Omental fat pad (tissue), 4 donors: ENCODE data around the gene MPL. TPM values are rescaled to one million over a fixed set of nuclear protein-coding genes. Genes with fewer than 3 reads are reported as not detected.

Experiments used
- ATAC-seq: fragments of 150-250 bp; one replicate; pipeline ENCODE4 v1.9.1; 2016; ENCODE audit warnings: mild to moderate bottlenecking, moderate library complexity; ENCODE audit not compliant: low FRiP score
- DNase-seq: peaks from one replicate; pipeline ENCODE4 v3.0.0-alpha.2; 2019; ENCODE audit warnings: low spot score
- CTCF ChIP-seq, 3 donors: fragments of 450-650 bp; IDR thresholded peaks; one replicate each; pipeline ENCODE4 v1.5.1; 2016 to 2017; ENCODE audit warnings: antibody characterized with exemption in 3 of 3, mild to moderate bottlenecking in 3 of 3, moderate library complexity in 2 of 3
- total RNA-seq, 4 donors: library from RNA; depleted of rRNA; stranded (reverse); fragments of >200 nt; gene quantifications; one replicate each; pipeline ENCODE4 v1.1.0, GENCODE V29; 2016

MPL gene
- total RNA-seq, 4 donors from 2014 or later, result 0.36 to 0.44 TPM; not detected in 2

GRCh38 chr1:43305926-43306687, 31.5 kb upstream of the MPL start:
- no peak for TF ChIP-seq CTCF (IDR thresholded peaks at IDR 0.05)
- no peak for ATAC-seq
- no peak for DNase-seq

GRCh38 chr1:43306688-43307457, 30.7 kb upstream of the MPL start:
- no peak for DNase-seq
- ATAC-seq, result no peak
- no peak for TF ChIP-seq CTCF (IDR thresholded peaks at IDR 0.05)

GRCh38 chr1:43307458-43308158, 30.0 kb upstream of the MPL start:
- ATAC-seq (no peak), DNase-seq (no peak)
- TF ChIP-seq CTCF (IDR thresholded peaks at IDR 0.05), result no peak

GRCh38 chr1:43308635-43309404, 28.8 kb upstream of the MPL start:
- no peak for ATAC-seq
- no peak for DNase-seq
- TF ChIP-seq CTCF (IDR thresholded peaks at IDR 0.05), result no peak

GRCh38 chr1:43309405-43310025, 28.1 kb upstream of the MPL start:
- DNase-seq, result no peak
- TF ChIP-seq CTCF (IDR thresholded peaks at IDR 0.05), result no peak
- ATAC-seq, result no peak

- DNase-seq (no peak), ATAC-seq (no peak)
- no peak for TF ChIP-seq CTCF (IDR thresholded peaks at IDR 0.05)
These were observed 26.1 kb upstream of the MPL start for GRCh38 chr1:43311521-43311920.
